GM18868 (cell line): ENCODE data around the gene DACT3.

ENCODE experiments used
- ATAC-seq: cut with Tn5 transposase; IDR thresholded peaks from one replicate; pipeline ENCODE4 v1.9.1; 2021; ENCODE audit warnings: mild to moderate bottlenecking, moderate library complexity; ENCODE audit not compliant: unreplicated experiment

Gene DACT3, protein sequence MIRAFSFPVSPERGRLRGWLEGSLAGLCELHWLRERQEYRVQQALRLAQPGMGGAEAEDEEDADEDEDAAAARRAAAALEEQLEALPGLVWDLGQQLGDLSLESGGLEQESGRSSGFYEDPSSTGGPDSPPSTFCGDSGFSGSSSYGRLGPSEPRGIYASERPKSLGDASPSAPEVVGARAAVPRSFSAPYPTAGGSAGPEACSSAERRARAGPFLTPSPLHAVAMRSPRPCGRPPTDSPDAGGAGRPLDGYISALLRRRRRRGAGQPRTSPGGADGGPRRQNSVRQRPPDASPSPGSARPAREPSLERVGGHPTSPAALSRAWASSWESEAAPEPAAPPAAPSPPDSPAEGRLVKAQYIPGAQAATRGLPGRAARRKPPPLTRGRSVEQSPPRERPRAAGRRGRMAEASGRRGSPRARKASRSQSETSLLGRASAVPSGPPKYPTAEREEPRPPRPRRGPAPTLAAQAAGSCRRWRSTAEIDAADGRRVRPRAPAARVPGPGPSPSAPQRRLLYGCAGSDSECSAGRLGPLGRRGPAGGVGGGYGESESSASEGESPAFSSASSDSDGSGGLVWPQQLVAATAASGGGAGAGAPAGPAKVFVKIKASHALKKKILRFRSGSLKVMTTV

DNA sequence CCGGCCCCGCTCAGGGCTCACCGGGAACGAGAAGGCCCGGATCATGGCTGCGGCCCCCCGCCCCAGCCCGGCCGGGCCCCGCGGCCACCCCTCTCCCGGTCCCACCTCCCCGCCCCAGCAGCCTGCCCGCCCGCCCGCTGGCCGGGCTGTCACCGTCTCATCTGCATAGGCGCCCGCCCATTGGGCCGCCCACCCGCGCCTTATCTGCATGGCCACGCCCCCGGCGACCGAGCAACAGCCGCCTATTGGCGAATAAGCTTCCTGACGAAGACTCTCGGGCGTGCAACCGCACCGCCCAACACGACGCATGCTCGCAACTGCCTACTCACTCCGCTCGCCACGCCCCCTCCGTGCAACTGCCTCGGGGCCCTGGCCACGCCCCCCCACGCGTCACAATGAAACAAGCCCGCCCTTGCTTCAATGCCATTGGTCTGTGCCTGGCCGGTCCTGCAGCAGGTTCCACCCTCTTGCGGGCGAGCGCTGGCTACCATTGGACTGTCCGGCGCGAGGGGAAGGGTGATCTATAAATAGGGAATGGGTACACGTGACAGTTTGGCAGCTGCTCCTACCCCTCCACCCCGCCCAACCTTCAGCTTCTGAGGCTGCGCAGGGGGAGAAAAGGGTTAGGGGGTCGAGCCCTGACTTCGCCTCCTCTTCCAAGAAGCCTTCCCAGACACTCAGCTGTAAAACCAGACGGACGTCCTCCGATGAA is at the start of gene DACT3:
TSS of gene DACT3 (minus strand) at position 163 of the 712 bp plus-strand sequence. CDS start at position 45, 118 bp downstream.
- peak; percentile 87 for ATAC-seq

DNA sequence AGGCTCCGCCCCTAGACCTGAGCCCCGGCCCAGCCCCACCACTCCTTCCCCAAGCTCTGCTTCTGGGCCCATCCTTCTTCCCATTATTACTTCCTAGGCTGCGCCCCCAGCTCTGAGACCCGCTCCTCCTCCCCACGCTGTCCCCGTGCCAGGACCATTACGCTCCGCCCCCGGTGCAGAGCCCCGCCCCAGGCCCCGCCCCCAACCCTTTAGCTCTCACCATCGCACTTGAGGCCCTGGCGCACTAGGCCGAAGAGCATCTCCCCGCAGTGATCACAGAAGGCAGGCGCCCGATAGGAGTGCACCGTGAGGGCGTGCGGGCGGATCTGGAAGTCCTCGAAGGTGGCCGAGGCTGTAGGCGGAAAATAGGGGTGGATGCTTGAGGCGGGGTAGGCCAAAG is 49.7 kb upstream of the DACT3 start:
- no peak for ATAC-seq

DNA sequence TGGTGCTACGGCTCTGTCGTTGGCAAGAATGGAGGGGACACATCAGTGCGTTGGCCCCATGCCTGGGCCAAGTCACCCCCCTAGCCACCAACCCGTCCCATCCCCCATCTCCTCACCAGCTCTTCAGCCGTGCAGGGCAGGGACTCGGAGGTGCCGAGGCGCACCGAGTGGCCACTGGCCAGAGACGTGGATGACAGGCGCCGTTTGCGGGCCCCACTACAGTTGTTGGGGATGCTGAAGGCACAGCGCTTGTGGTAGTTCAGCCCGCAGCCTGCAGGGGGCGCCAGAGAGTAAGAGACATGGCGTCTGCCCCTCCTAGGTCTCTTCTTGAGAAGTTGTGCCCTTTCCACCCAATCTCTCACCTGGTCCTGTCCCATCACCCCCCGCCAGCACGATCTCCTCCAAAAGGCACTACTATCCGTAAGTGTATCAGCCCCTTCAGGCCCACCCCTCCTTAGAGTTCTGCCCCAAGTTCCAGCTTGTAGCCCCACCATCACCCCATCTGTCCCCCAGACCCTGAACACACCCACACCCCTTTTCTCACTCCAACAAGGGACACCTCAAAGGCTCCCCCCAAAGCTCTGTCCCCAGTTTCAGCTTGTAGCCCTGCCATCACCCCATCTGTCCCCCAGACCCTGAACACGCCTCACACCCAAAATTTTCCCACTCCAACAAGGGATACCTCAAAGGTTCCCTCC is 43.5 kb upstream of the DACT3 start:
- no peak for ATAC-seq

DNA sequence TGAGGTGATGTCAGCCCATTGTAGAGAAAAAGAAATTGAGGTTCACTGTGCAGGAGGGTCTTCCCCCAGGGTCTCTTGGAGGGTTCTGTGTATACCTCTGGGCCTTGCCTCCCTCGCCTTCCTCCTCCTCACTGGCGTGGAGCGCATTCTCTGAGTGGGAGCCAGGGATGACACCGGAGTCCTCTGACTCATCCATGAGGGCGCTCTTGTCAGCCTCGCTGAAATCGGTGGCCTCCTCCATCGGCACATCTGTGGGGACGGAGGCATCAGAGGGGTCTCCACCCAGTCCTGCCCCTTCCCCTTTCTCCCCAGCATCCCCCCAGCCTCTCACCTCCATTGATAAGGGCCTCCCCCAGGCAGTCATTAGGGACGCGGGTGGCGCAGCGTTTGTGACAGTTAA is 39.7 kb upstream of the DACT3 start:
- ATAC-seq = no peak

DNA sequence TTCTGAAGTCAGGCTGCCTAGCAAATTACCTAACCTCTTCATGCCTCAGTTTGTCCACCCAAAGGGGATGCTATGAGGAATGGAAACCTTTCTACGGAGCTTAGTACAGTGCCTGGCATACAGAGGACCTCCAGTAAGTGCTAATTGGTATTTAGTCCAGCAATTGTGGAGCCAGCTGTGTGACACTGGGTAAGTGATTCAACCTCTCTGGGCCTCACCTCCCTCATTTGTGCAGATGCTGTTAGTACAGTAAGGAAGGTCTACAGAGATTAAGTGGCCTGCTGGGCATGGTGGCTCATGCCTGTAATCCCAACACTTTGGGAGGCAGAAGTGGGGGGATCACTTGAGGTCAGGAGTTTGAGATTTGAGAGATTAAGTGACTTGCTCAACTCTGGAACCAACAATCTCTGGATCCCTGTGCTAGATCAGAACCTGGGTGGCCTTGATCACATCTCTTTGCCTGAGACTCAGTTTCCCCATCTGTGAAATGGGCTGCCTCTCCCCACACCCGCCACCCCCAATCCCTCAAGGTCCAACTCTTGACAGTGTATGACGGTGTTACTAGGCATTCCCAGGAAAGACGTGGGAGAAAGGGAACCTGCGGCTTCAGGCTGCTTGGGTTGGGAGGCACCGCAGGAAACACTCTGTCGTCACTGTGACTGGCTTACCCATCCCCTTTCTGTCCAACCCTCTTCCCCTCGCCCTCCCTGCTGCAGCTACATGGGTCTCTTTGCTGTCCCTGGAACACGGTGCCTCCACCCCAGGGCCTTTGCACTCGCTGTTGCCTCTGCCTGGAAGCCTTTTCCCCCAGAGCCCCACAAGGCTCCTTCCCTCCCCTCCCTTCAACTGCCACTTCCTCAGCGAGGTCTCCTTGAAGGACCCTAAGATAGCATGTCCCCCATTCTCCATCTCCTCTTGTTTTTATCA is 37.7 kb upstream of the DACT3 start:
- ATAC-seq = no peak

DNA sequence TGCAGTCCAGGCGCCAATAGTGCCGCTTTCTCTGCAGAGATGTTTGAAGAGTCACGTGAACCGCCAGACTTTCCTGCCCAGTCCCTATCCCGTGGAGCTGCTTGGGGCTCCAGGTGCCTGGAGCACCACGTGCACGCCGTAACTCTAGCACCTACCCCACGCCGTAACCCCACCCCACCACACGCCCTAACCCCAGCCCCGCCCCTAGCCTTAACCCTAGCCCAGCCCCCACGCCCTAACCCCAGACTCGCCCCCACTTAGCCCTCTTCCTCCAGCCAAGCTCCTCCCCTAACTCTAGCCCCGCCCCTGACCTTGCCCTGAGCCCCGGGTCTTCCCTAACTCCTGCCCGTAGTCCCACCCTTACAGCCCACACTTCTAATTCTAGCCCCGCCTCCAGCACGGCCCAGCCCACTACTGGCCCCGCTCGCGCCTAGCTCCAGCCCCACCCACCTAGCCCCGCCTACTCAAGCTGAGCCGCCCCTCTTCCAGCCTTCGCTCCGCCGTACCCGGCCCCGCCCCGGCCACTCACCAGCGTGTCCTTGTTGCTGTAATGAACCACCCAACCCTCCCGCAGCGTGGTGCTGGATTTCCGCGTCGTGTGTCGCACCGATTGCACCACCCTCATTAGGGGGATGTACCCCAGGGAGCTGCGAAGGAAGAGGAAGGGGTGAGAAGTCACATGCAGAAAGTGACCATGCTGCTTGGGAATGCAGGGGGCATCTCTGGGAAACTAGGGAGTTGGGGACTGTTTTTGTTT is 36.4 kb upstream of the DACT3 start:
- ATAC-seq = no peak

DNA sequence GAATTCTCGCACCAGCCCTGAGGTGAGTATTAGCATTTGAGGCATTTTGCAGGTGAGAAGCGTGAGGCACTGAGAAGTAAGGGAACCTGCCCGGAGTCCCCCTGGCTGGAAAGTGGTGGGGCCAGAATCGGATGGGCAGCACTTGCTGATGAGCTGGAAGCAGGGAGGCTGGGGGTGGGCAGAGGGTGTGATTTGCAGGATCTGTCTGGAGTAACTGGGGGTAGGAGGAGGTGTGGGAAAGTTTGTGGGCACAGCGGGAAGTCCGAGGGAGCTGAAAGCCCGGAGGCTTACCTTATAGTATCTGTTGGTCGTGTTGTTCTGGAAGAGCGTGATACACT is 35.9 kb upstream of the DACT3 start:
- no peak for ATAC-seq

DNA sequence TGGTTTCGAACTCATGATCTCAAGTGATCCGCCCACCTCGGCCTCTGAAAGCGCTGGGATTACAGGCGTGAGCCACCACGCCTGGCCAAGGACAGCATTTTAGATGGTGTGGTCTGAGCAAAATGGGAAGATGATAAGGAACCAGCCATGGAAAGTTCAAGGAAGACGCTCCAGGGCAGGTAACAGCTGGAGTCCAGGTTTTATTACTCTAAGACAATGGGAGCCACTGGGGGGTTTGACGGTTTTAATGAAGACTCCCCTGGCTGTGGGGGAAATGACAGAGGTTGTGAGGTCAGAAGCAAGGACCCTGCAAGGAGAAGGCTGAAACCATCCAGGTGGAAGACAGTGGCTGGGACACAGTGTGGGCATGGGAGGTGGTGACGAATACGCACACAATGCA is 35.1 kb upstream of the DACT3 start:
- no peak for ATAC-seq

DNA sequence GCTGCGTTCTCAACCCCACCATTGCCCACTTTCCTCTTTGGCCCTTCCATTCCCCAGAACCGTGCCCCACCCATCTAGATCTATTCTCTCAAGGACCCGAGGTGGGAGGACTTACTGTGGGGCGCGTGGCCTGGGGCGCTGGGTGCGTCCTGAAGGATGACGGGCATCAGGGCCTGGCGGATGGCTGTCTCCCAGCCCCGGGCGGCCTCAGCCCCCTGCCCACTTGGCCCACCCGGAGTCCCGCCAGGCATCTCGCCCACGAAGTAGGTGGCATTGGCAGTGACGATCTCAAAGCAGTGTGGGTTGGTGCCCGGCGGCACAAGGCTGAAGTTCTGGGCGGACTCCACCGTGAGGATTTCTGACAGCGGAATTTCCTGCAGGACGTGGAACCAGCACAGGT is 32.8 kb upstream of the DACT3 start:
- ATAC-seq = no peak

DNA sequence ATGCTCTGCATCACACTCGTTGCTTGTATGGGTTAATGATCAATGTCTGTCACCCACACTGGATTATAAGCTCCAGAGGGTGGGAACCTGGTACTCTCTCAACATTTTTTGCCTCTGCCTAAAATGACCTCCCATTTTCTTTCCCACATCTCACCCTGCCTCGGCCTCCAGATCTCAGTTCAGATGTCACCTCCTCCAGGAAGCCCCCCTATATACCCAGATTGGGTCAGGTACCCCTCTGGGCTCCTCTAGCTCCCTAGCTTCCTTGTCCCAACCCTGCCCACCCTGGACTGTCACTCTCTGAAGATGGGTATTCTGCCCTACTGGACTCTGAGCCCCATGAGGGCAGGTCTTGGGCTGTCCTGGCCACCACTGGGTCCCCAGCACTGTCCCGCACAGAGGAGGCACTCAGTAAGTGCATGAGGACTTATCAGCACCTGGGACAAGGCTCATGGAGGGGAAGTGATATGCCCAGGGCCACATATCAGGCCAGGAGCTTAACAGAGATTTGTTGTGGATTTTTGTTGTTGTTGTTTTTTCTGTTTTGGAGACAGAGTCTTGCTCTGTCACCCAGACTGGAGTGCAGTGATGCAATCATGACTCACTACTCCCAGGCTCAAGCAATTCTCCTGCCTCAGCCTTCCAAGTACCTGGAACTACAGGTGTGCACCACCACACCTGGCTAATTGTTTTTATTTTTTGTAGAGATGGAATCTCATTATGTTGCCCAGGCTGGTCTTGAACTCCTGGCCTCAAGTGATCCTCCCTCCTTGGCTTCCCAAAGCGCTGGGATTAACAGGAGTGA is 32.1 kb upstream of the DACT3 start:
- no peak for ATAC-seq

DNA sequence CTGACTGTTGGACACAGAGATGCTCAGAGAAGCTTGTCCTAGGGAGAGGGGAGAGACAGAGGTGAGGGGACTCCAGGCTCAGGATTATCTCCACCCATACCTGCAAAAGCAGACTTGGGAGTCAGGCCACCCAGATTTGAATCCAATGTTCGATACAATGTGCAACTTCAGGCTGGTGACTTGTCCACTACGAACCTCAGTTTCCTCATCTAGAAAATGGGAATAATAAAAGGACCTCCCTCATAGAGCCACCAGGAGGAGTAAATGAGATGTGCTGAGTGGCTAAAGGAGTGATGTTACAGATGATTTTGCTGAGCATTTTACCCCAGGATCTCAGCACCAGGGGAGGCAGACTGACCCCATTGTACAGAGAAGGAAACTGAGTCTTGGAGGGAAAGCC is 31.0 kb upstream of the DACT3 start:
- ATAC-seq = no peak

DNA sequence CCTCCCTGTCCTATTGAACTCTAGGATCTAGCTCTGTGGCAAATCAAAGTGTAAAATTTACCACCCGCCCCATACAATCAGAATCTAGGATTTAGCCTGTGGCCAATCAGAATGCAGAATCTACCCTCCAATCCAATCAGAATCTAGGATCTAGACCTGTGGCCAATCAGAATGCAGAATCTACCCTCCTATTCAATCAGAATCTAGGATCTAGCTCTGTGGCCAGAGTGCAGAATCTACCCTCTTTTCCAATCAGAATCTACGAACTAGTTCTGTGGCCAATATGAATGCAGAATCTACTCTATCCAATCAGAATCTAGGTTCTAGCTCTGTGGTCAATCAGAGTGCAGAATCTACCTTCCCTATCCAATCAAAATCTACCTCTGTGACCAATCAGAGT is 30.1 kb upstream of the DACT3 start:
- no peak for ATAC-seq

DNA sequence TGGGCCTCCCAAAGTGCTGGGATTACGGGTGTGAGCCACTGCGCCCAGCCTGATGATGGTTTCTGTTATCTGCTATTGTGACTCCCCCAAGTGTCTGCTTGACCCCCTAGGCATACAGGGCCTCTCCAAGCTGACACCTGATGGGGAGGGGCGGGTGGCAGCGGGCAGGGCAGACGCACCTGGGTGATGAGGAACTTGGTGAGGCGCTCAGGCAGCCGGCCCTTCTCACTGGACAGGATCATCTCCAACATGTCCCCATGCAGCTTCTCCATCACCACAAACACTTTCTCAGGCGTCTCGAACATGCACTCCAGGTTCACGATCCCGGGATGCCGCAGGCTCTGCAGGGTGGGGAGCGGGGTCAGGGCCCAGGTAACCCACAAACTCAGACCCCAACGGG is 28.4 kb upstream of the DACT3 start:
- ATAC-seq = no peak

DNA sequence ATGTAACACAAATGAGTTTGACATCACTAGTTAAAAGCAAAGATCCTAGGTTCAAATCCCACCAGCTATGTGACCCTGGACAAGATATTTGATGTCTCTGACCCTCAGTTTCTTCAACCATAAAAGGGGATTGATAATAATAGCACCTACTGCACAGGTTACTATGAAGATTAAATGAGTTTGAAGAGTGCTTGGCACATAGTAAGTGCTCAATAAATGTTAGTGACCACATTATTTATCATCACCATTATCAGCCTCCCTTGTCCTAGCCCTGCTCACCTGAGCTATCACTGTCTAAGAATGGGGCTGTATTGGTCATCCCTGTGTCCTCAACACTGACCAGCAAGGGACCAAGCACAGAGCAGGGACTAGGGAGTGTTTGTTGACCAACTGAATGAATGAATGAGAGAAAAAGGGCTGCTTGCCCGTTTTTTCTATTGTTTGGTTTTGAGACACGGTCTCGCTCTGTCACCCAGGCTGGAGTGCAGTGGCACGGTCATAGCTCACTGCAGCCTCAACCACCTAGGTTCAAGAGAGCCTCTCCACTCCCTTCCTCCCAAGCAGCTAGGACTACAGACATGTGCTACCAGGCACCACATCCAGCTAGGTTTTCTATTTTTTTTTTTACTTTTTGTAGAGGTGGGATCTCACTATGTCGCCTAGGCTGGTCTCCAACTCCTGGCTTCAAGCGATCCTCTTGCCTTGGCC is 26.6 kb upstream of the DACT3 start:
- no peak for ATAC-seq

DNA sequence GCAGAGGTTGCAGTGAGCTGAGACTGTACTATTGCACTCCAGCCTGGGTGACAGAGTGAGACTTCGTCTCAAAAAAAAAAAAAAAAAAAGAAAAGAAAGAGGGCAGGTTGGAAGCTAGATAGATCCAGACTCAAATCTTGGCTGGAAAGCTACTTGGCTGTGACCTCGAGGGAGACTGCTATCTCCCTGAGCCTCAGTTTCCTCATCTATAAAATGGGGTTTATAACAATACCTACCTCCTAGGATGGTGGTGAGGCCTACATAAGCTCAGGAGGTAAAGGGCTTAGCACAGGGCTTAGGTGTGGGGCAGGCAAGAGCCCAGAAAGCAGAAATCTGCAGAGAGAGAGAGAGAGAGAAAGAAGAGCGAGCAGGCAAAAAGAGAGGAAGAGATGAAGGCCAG is 24.2 kb upstream of the DACT3 start:
- ATAC-seq = no peak

DNA sequence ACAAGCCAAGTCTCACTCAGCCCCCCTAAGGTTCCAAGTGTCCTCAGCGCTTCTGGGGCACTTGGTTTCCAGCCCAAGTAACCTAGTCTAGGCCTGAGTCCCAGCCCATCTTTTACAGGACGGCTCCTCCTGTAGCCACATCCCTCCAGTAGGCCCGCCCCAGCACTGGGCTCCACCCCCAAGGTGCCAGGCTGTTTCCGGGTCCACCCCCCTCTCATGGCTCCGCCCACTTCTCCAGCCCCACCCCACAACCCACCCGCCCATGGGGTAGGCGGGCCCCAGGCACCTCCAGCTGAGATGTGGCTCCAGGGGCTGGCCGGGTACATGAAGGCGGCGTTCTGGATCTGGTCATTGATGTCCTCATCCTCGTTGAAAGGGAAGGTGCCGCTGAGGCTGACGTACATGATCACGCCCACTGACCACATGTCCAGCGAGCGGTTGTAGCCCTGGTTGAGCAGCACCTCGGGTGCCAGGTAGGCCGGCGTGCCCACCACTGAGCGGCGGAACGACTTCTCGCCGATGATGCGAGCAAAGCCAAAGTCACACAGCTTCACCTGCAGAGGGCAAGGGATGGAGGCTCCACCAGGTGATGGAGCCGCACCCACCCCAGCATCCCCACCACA is 17.2 kb upstream of the DACT3 start:
- ATAC-seq = no peak

DNA sequence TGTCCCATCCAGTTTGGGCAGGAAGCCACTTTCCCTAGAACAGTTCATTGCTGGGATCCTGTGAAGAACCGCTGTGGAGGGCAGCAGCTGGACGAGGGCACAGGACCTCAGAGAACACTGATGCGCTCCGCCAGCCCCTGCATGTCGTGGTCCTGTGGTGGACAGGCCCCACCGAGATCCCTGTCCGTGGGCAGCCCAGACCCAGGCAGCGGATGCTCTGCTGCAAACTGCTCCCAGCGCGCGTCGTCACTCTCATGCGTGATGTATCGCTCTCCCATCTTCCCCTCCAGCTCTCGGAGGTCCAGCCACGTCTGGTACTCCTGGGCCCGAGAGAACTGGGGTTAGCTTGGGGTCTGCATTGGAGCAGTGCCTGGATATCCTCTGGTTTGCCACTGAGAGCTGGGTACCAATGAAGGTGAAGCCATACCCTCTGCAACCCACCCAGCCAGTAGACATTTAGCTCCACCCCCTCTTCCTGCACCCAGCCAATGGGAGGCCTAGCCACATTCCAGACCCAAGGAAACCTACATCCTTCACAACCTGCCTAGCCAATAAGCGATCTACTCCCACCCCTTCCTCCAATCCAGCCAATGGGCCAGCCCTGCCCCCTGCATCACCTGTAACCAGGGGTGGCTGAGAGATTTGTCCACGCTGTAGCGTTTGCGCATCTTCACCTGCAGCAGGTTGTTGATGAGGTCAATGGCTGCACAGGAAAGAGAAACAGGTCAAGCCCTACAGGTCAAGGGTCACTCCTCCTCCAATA is 13.6 kb upstream of the DACT3 start:
- no peak for ATAC-seq
